GM18861 (cell line): Measurements from ENCODE around the gene CKLF.
"Not testable (repeated sequence)": the region's sequence is repeated elsewhere in the genome, so short reads cannot be mapped to it uniquely, and the experiment has no call there.

Experiments
- ATAC-seq: cut with Tn5 transposase; IDR thresholded peaks from one replicate; pipeline ENCODE4 v1.9.1; 2021; ENCODE audit not compliant: unreplicated experiment

CKLF gene

DNA sequence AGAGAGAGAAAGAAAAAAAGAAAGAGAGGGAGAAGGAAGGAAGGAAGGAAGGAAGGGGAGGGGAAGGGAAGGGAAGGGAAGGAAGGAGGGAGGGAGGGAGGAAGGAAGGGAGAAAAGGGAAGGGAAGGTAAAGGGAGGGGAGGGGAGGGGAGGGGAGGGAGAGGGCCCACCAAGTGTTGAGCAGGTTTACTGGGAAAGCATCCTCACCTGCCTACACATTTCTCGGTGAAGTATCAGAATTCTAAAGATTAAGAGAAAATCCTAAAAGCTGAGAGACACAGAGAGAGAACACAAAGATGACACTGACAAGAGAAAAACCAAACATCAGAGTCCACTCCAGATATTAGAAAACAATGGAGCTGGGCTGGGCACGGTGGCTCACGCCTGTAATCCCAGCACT lies 39.9 kb downstream of the CKLF start:
- ATAC-seq: no peak

DNA sequence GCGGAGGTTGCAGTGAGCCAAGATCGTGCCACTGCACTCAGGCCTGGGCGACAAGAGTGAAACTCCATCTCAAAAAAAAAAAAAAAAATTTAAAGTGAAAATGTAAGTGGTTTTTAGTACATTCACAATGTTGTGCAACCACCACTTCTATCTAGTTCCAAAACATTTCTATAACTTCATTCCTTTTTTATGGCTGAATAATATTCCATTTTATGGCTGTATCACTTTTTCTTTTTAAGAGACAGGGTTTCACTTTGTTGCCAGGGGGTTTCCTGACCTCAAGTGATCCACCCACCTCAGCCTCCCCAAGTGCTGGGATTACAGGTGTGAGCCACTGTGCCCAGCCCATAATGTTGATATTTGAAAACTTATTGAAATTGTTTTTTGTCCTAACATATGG lies 40.4 kb downstream of the CKLF start:
- no peak for ATAC-seq

DNA sequence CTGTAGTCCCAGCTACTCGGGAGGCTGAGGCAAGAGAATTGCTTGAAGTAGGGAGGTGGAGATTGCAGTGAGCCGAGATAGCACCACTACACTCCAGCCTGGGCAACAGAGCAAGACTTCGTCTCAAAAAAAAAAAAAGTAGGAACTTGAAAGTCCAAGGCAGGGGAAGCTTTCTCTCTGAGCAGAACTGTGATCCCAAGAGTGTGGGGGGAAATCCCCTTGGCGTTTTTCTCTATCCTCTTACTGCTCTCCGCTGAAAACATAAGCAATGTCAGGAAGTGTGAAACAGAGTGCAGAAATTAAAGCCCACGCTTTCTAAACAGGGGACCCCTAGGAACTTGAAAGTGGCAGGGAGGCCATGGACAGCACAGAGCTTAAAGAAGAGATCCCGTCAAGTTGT lies 42.4 kb downstream of the CKLF start:
- no peak for ATAC-seq

DNA sequence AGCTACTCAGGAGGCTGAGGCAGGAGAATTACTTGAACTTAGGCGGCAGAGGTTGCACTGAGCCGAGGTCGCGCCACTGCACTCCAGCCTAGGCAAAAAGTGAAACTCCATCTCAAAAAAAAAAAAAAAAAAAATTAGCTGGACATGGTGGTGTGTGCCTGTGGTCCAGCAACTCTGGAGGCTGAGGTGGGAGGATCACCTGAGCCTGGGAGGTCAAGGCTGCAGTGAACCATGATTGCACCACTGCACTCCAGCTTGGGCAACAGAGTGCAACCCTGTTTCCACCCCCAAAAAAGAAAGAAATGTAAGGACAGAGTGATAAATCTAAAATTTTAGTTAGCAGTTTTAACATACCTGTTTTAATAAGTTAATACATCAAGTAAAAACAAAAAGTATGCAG lies 44.2 kb downstream of the CKLF start:
- not testable (repeated sequence) for ATAC-seq

DNA sequence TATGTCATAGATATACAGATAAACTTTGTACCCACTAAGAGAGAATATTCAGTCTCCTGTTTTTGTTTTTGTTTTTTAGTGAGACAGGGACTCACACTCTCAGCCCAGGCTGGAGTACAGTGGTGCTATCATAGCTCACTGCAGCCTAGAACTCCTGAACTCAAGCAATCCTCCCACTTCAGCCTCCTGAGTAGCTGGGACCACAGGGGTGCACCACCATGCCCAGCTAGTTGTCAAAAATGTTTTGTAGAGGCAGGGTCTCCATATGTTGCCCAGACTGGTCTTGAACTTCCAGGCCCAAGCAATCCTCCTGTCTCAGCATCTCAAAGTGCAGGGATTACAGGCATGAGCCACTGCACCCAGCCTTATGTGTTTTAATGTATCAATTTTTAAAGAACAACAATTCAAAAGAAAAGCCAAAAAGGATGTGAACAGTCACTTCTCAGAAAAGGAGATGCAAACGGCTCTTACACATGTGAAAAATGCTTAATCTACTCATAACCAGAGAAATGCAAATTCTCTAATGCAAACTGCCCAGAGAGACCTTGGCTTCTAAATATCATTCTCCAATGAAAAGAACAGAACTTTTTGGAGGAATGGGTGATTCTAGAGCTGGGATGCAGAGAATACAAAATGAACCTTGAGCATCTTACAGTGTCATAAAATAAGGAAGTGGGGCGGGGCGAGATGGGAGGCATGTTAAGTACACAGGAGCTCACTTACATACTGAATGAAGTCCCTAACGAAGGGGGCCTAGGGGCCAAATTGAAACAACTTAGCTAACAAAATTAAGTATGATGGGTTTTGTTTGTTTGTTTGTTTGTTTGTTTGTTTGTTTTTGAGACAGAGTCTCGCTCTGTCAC lies 44.8 kb downstream of the CKLF start:
- ATAC-seq: no peak

DNA sequence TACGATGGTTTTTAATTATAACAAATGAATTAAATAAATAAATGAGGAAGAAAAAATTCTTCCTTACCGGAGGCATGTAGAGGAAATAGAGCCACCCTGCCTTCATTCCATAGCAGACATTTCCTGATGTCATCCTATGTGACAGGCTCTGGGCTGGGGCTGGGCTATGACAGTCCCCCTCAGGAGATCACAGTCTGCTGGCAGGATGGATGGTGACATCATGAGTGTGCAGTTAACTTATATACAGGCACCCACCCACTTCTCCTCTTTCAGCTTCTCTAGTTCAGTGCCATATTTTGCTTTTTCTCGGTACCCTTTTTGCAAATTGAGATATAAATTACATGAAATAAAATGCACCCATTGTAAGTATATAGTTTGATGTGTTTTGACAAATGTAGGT lies 45.7 kb downstream of the CKLF start:
- no peak for ATAC-seq

DNA sequence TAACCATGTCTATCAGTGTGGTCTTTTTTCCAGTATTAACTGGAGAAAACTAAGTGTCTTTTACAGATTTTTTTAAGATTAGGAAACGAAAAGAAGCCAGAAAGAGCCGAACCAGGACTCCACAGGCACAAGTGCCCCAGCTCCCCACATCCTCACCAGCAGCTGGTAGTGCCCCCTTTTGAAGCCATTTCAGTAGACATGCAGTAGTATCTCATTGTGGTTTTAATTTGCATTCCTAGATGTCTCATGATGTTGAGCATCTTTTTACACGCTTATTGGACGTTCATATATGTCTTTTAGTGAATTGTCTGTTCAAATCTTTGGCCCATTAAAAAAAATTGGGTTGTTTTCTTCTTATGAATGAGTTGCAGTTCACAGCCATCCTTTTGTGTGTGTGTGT lies 47.4 kb downstream of the CKLF start:
- ATAC-seq: no peak

DNA sequence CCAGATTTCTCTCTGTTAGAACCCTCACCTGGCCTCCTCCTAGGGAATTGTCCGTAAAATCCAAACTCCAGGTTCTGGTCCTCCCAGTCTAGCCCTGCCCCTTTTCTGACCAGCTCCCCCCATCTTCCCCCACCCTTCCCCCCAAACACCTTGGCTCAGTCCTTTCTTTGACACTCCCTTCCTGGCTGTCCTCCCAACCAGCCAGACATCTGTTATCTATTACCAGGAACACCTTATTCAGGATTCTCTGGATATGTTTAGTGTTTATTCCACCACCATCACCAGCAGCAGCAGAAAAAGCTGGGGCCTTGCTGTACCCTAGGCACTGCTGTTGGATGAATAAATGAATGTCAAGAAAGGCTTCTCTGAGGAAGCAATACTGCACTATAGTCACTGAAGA lies 48.1 kb downstream of the CKLF start:
- no peak for ATAC-seq

DNA sequence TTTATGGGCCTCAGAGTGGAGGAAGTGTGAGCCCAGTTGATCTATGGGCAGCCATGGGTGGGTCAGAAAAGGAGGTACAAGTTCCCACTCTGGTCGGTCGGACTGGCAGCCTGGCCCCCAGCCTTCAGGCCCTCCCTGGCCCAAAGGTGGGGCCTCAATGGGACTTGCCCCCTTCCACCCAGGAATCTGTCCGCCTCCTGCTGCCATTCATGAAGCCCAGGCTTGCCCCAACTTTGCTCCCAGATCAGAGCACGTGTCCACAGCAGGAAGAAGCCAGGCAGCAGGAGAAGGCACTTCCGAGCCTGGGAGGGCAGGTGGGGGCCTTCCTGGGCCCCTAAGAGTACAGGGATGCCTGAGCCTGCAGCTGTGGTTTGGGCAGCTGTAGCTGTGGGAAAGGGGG lies 49.1 kb downstream of the CKLF start:
- ATAC-seq: no peak

DNA sequence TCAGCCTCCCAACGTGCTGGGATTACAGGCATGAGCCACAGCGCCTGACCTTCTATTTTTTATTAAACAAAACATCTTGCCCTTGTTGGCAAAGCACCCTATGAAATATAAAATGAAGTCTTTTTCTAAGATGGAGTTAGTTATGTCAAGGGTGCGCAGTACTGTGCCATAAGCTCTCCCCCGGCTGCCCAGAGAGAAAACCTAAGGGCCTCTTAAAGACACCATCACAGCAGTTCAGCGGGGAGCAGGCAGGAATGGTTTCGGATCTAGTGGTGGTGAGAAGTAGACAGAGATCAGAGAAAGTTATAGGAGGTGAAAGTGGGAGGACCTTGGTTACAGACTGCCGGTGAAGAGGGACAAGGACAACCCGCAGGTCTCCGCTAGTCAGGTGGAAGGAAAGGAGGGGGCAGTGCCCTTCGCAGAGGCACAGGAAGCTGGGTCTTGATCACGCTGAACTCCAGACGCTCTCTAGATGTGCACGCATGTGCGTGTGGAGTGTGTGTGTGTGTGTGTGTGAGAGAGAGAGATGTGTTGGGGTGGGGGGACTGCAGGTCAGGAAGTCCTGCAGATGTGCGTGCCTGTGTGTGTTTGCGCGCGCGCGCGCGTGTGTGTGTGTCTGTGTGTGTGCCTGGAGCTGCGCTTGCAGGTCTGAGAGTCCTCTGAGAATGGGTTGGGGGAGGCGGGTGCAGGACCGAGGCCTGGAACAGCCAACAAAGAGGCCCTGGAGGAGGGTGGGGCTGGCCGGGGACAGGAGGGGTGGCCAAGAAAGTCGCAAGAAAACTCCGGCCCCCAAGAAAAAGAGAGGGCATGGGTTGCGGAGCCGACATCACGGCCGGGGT lies 51.4 kb downstream of the CKLF start:
- ATAC-seq: peak; percentile 33

DNA sequence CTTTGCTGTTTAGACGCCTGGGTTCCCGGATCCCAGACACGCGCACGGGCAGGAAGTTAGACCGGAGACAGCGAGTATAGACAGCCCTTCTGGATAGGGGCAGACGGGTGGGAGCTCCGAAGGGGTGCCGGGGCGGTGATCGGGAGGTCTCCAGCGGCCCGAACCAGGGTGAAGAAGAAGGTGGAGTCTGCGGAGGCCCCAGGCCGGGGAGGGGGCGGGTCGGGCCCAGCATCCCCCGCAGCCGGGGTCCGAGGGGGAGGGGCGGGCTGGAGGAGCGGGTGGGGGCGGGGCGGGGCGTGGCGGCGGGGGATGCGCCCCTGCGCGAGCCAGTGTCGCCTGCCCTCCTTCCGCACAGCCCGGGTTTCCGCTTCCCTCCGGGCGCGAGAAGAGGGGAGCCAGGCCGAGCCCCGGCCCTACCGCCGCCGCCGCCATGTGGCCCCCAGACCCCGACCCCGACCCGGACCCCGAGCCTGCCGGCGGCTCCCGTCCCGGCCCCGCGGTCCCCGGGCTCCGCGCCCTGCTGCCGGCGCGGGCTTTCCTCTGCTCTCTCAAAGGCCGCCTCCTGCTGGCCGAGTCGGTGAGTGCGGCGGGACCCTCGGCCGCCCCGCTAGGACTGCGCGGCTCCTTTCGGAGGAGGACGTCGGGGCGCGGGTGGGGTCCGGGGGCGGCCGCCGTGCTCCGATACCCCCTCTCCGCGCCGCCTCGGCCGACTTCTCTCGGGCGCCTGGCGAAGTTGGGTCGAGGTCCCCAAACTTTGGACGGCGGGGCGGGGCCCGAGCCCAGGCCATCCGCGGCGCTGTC lies 52.2 kb downstream of the CKLF start, which contains the start of gene CMTM3:
CMTM3 (plus strand) TSS at position 329 of the 801 bp plus-strand sequence; CDS start at position 431, 102 bp downstream.
- peak; percentile 35 for ATAC-seq

DNA sequence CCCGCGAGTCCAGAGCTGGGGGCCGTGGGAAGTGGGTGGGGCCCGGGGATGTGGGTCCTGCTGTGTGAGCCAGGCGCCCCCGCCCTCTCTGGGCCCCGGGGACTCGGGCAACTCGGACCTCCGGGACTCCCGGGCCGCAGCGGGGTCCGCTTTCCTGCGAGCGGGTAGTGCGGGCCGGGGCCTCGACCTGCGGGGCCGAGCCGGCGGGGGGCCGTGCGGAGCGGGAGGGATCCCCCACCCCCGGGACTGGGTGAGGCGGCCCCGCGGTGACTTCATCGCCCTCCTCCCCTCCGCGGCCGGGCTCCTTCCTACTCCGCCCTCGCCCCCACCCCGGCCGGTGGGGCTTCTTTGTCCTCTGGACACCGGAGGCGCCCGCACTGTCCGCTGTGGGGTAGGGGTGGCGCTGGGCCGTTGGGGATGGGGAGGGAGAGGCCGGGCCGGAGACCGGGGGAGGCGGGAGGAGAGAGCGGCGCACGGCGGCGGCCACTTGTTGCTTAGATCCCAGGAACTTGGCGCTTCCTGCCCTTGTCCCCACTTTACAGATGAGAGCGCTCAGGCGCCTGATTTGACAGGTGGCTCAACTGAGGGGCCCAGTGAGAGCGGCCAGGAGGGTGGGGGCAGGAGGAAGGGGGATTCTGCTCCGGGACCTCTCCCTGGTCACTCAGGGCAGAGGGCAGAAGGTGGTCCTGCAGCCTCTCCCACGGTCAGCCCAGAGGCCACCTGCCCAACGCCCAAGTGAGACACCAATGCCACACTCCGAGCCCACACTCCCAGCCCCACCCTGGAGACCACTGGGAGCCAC lies 53.0 kb downstream of the CKLF start:
- no peak for ATAC-seq

DNA sequence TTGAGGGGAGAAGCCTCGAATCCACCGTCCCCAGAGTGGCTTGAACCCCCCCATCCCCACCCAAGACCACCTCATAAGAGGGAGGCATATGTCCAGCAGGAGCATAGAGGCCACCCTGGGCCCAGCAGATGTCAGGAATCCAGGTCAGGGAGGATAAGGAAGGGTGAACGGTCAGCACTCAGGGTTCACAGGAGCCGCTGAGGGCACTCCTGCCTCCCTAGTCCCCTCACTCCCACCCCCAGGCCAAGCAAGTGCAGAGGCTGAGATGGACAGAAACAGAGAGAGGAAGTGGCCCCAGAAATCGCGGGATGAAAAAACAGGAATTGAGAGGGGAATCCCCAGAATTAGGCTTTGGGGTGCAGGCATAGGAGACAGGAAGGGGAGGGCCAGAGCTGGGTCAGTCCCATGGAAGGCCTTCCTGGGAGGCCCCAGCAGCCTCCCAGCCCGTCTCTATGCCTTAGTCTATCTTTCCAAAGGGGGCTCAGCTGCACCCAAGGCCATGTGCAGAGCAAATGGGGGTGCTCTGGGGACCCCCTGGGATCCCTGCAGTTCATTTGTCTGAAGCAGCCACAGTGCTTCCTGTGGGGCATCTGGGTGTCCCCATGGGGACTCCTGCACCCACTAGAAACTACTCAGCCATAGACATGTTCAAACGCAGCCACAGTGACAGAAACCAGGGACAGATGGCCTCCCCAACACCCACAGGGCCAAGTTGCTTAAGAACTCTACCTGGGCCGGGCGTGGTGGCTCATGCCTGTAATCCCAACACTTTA lies 53.8 kb downstream of the CKLF start:
- ATAC-seq: peak; percentile 68

DNA sequence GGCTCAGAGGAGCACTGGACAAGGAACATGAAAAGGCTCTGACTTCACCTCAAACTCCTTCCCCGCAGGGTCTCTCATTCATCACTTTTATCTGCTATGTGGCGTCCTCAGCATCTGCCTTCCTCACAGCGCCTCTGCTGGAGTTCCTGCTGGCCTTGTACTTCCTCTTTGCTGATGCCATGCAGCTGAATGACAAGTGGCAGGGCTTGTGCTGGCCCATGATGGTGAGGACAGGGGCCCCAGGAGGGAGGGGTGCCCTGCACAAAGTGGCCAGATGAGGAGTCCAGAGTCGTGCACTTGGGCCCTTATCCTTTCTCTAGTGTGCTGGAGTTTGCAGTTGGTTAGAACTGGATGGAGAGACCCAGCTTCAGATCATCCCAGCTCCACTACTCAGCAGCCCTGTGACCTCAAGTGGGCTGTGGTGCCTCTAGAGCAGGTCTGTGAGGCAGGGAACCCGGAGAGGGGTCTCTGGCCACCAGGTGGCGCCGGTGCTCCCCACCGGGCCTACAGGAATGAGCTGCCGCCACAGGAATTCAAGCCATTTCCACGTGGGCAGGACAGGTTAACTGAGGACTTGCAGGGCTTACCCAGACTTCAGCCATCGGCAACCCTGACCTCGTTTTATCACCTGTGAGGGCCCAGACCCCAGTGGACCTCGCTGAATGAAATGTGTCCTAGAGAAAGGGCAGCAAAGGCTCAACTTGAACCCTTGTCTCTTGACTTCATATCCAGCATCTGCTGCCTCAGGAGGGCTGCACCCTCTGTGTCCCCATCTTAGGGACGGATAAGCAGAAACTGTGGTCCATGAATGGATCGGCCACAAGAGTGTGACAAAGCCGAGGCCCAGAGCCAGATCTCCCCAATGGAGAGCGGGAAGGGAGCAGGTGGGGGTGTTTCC lies 56.1 kb downstream of the CKLF start:
- ATAC-seq: no peak

DNA sequence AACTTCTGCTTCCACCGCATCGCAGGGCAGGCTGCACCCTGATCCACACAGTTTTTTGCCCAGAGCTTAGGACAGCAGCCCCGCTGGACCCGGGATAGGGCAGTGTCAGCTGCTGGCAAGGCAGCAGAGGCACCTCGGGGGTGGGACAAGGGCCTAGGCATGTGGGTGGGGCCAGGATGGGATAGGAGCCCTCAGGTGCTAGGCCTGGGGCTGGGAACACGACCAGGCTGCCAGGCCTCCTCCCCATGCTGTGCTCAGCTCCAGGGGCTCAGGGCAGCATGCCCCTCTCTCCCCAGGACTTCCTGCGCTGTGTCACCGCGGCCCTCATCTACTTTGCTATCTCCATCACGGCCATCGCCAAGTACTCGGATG lies 56.7 kb downstream of the CKLF start:
- no peak for ATAC-seq

DNA sequence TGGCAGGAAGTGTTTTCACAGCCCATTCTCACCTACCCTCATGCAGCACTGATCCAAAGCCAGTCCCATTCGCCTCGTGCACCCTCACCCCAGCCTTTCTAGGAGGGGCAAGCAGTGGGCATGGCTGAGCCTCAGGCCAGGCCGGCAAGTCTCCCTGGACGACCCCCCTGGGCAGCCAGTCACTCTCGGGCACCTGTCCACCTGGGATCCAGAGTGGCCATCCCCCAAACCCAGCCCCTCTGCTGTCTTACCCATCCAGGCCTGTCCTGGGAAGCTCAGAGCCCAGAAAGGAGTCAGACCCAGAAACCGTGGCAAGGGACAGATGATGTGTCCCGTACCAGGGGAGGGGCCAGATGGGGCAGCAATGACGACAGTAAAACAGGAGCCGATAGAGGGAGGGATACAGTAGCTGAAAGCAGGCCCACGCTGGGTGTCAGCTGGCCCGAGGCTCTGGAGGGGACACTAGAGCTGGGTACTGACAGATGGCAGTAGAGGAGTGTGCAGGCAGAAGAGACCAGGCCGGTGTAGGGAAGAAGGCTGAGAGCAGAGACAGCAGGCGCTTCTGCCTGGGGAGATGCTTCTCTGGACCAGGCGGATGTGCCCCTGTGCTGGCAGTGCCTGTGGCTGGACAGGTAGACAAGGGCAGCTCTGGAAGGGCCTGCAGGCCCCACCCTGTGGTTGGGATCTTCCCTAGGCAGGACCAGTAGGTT lies 57.9 kb downstream of the CKLF start:
- no peak for ATAC-seq

DNA sequence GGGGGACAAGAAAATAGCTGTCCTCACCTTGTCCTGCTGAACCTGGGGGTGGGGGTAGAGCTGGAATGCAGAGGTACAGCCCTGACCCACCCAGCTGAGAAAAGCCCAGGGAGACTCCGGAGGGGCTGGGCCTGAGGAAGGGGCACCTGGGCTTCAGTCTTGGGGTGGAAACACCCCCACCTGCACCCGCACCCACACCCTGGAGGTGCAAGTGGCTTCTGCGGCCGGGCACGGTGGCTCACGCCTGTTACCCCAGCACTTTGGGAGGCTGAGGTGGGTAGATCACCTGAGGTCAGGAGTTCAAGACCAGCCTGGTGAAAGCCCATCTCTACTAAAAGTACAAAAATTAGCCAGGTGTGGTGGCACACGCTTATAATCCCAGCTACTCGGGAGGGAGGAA lies 59.5 kb downstream of the CKLF start:
- not testable (repeated sequence) for ATAC-seq

DNA sequence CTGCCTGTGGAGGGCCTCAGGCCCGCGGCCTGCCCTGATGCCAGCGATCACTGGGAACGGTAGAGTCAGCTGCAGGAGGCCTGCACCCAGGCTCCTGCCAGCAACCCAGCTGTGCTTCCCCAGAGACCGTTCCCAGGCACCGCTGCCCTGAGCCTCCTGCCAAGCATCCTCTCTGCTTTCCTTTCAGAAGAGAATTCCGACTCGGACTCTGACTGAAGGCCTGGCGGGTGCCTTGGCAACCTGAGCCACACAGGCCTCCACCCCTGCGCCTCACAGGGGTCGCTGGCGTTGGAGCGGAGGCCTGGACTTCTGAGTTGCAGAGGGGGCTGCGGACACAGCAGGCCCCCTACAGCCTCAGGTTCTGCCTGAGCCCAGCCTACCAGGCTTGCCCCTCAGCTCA lies 60.0 kb downstream of the CKLF start:
- no peak for ATAC-seq
